PFSK-1 (cell line): ENCODE measurements around the gene LRRTM2.

ENCODE experiments used
- REST ChIP-seq, 2 experiments: IDR thresholded peaks; 2 replicates each; pipeline versions ENCODE4 v1.6.1 to v1.8.0; 2011 to 2012; ENCODE audit warnings: low read depth in 2 of 2, low read length in 2 of 2, control low read depth in 1 of 2, inconsistent platforms in 1 of 2, mild to moderate bottlenecking in 1 of 2, moderate library complexity in 1 of 2; ENCODE audit not compliant: insufficient read depth in 1 of 2
- TAF1 ChIP-seq: IDR thresholded peaks from 2 replicates; pipeline ENCODE4 v1.6.1; 2012; ENCODE audit warnings: low read length, control low read depth, borderline replicate concordance; ENCODE audit not compliant: insufficient read depth

DNA sequence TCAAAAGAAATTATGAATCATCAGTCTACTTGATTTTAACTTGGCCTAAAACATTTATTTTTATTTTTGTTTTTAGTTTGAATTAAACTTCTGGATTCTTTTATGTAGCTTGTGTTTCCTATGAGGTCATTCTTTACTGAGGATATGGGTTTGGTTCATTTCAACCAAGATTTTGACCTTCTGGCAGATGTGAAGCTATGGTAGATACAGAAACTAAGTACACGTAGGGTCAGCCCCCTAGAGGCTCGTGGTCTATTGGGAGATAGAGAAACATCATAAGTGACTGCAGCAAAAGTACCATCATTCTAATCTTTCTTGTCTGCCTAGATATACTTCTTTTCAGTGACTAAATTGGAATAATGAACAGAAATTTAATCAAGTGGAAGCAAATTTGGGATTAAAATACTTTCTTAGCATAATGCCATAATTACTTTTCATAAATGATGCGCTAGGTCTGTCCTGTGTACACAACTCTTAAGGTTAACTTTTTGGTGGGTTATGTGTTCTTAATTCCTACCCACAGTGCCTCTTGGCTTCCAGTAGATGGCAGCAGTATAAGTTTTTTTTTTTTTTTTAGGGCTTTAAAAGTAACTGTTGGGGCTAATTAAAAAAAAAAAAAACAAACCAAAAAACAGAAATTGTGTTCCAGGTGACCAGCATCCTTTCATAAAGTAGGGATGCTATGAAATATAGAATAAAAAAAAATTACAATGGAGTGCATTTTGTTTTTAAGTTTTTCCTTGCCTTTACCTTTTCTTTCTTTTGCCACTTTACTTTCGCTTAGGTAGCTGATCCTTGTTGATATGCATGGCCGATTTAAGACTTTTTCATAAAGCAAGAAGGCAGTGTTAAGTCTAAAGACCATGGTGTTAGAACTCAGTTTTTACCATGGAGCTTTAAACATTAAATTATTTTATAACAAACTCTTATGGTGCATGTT lies 49.9 kb downstream of the LRRTM2 start:
- TF ChIP-seq REST (IDR thresholded peaks at IDR 0.05; ENCODE audit: insufficient read depth in 1 of 2, low read depth in 2 of 2, low read length in 2 of 2) (no peak), TAF1 (no peak)
